Measurements from ENCODE around the gene LBP. TPM values are rescaled to one million over a fixed set of nuclear protein-coding genes. Genes with fewer than 3 reads are reported as not detected.
"Not testable (repeated sequence)": the region's sequence is repeated elsewhere in the genome, so short reads cannot be mapped to it uniquely, and the experiment has no call there.

Gene LBP
- total and polyA plus RNA-seq, 7 experiments from 2014 or later = not detected

DNA sequence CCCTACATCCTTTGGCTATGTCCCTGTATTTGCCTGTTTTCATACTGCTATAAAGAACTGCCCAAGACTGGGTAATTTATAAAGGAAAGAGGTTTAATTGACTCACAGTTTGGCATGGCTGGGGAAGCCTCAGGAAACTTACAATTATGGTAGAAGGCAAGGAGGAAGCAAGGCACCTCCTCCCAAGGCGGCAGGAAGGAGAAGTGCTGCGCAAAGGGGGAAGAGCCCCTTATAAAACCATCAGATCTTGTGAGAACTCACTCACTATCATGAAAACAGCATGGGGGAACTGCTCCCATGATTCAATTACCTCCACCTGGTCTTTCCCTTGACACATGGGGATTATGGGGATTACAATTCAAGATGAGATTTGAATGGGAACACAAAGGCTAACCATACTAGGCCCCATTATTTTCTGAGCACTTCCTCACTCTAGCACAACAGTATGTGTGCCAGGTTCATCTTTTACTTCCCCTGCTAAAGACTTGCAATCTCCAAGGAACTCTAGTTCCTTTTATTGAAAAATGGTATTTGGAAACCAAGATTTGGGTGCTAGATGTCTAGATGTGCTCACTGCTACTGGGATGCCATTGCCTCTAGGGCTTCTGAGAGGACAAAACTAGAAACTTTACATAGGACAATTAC, 49.6 kb downstream of the LBP start:
- peaks cover 0 to 20% (median 7%) of the 10 kb centered on the region in 5 donors for H3K27me3 Mint-ChIP-seq
- H3K9me3 Mint-ChIP-seq; H3K4me3 Mint-ChIP-seq; H3K4me1 Mint-ChIP-seq; H3K36me3 Mint-ChIP-seq; H3K36me3 ChIP-seq (ENCODE audit: control insufficient read depth in 2 of 3, insufficient read depth in 3 of 3, low read length in 3 of 3); H3K27me3 ChIP-seq (ENCODE audit: control insufficient read depth in 2 of 2, insufficient read depth in 2 of 2, low read length in 2 of 2); H3K4me1 ChIP-seq (ENCODE audit: control insufficient read depth in 2 of 2, insufficient read depth in 2 of 2, low read length in 2 of 2); CTCF ChIA-PET; H3K27ac Mint-ChIP-seq; intact Hi-C loops (cut with micrococcal nuclease); H3K4me3 ChIP-seq (ENCODE audit: low read length); DNase-seq; H3K27ac ChIP-seq (ENCODE audit: low read depth, low read length); H3K9me3 ChIP-seq (ENCODE audit: control insufficient read depth in 2 of 3, low read length in 3 of 3); POLR2A ChIA-PET: not testable (repeated sequence)
- peak; percentile 49 for ATAC-seq

GRCh38 chr20:38402089-38402488, 55.8 kb downstream of the LBP start:
- intact Hi-C loops (cut with micrococcal nuclease) = no loop called here
- Mint-ChIP-seq H3K36me3 (peaks cover 0 to 22% (median 13%) of the 10 kb centered on the region in 5 donors), H3K4me3 (no peak overlapping the region), H3K27ac (peak overlapping the region in 1 of 9 donors; percentile 14), H3K4me1 (no peaks in the 10 kb centered on the region), H3K9me3 (peaks cover 0 to 18% (median 3%) of the 10 kb centered on the region in 11 donors), H3K27me3 (peaks cover 0 to 11% (median 4%) of the 10 kb centered on the region in 5 donors)
- no peaks in the 10 kb centered on the region for H3K36me3 ChIP-seq (ENCODE audit: control insufficient read depth in 2 of 3, insufficient read depth in 3 of 3, low read length in 3 of 3)
- CTCF ChIA-PET = no interaction called here
- H3K9me3 ChIP-seq (ENCODE audit: control insufficient read depth in 2 of 3, low read length in 3 of 3) = peaks cover 0 to 7% (median 0%) of the 10 kb centered on the region in 3 experiments
- DNase-seq = no peak
- no peak overlapping the region for H3K27ac ChIP-seq (ENCODE audit: low read depth, low read length)
- POLR2A ChIA-PET = no interaction called here
- no peak overlapping the region for H3K4me3 ChIP-seq (ENCODE audit: low read length)
- no peaks in the 10 kb centered on the region for H3K4me1 ChIP-seq (ENCODE audit: control insufficient read depth in 2 of 2, insufficient read depth in 2 of 2, low read length in 2 of 2)
- ATAC-seq = no peak
- H3K27me3 ChIP-seq (ENCODE audit: control insufficient read depth in 2 of 2, insufficient read depth in 2 of 2, low read length in 2 of 2) = no peaks in the 10 kb centered on the region

- no peaks in the 10 kb centered on the region for H3K4me1 ChIP-seq (ENCODE audit: control insufficient read depth in 2 of 2, insufficient read depth in 2 of 2, low read length in 2 of 2)
- no peak for ATAC-seq
- no peak overlapping the region for H3K4me3 ChIP-seq (ENCODE audit: low read length)
- no peaks in the 10 kb centered on the region for H3K36me3 ChIP-seq (ENCODE audit: control insufficient read depth in 2 of 3, insufficient read depth in 3 of 3, low read length in 3 of 3)
- Mint-ChIP-seq H3K27me3 (peaks cover 0 to 9% (median 4%) of the 10 kb centered on the region in 5 donors), H3K27ac (peak overlapping the region in 1 of 9 donors; percentile 14), H3K4me1 (no peaks in the 10 kb centered on the region), H3K9me3 (peaks cover 0 to 18% (median 3%) of the 10 kb centered on the region in 11 donors), H3K4me3 (no peak overlapping the region), H3K36me3 (peaks cover 0 to 22% (median 13%) of the 10 kb centered on the region in 5 donors)
- no peak for DNase-seq
- POLR2A ChIA-PET = no interaction called here
- no peak overlapping the region for H3K27ac ChIP-seq (ENCODE audit: low read depth, low read length)
- H3K27me3 ChIP-seq (ENCODE audit: control insufficient read depth in 2 of 2, insufficient read depth in 2 of 2, low read length in 2 of 2) = no peaks in the 10 kb centered on the region
- intact Hi-C loops (cut with micrococcal nuclease) = no loop called here
- CTCF ChIA-PET = no interaction called here
- peaks cover 0 to 7% (median 0%) of the 10 kb centered on the region in 3 experiments for H3K9me3 ChIP-seq (ENCODE audit: control insufficient read depth in 2 of 3, low read length in 3 of 3)
Measured at GRCh38 chr20:38402816-38403215, 56.5 kb downstream of the LBP start.

GRCh38 chr20:38404016-38404415, 57.7 kb downstream of the LBP start:
- Mint-ChIP-seq H3K36me3 (peaks cover 0 to 23% (median 13%) of the 10 kb centered on the region in 5 donors), H3K27me3 (peaks cover 0 to 9% (median 3%) of the 10 kb centered on the region in 5 donors), H3K4me3 (no peak overlapping the region), H3K4me1 (no peaks in the 10 kb centered on the region), H3K27ac (no peak overlapping the region), H3K9me3 (peaks cover 0 to 18% (median 3%) of the 10 kb centered on the region in 11 donors)
- CTCF ChIA-PET = no interaction called here
- intact Hi-C loops (cut with micrococcal nuclease) = no loop called here
- H3K9me3 ChIP-seq (ENCODE audit: control insufficient read depth in 2 of 3, low read length in 3 of 3) = peaks cover 0 to 7% (median 0%) of the 10 kb centered on the region in 3 experiments
- H3K4me1 ChIP-seq (ENCODE audit: control insufficient read depth in 2 of 2, insufficient read depth in 2 of 2, low read length in 2 of 2) = no peaks in the 10 kb centered on the region
- ATAC-seq = no peak
- POLR2A ChIA-PET = no interaction called here
- H3K27me3 ChIP-seq (ENCODE audit: control insufficient read depth in 2 of 2, insufficient read depth in 2 of 2, low read length in 2 of 2) = no peaks in the 10 kb centered on the region
- DNase-seq = no peak
- H3K4me3 ChIP-seq (ENCODE audit: low read length) = no peak overlapping the region
- H3K36me3 ChIP-seq (ENCODE audit: control insufficient read depth in 2 of 3, insufficient read depth in 3 of 3, low read length in 3 of 3) = no peaks in the 10 kb centered on the region
- H3K27ac ChIP-seq (ENCODE audit: low read depth, low read length) = no peak overlapping the region

GRCh38 chr20:38405132-38405531, 58.9 kb downstream of the LBP start:
- Histone ChIP-seq H3K36me3 (ENCODE audit: control insufficient read depth in 2 of 3, insufficient read depth in 3 of 3, low read length in 3 of 3) (no peaks in the 10 kb centered on the region), H3K27me3 (ENCODE audit: control insufficient read depth in 2 of 2, insufficient read depth in 2 of 2, low read length in 2 of 2) (no peaks in the 10 kb centered on the region), H3K9me3 (ENCODE audit: control insufficient read depth in 2 of 3, low read length in 3 of 3) (peaks cover 0 to 7% (median 0%) of the 10 kb centered on the region in 3 experiments), H3K27ac (ENCODE audit: low read depth, low read length) (no peak overlapping the region), H3K4me3 (ENCODE audit: low read length) (no peak overlapping the region), H3K4me1 (ENCODE audit: control insufficient read depth in 2 of 2, insufficient read depth in 2 of 2, low read length in 2 of 2) (no peaks in the 10 kb centered on the region)
- no peak for ATAC-seq
- Mint-ChIP-seq H3K36me3 (peaks cover 0 to 28% (median 18%) of the 10 kb centered on the region in 5 donors), H3K27me3 (peaks cover 0 to 9% (median 3%) of the 10 kb centered on the region in 5 donors), H3K27ac (no peak overlapping the region), H3K4me3 (no peak overlapping the region), H3K9me3 (peaks cover 0 to 18% (median 3%) of the 10 kb centered on the region in 11 donors), H3K4me1 (no peaks in the 10 kb centered on the region)
- CTCF ChIA-PET = no interaction called here
- POLR2A ChIA-PET = no interaction called here
- intact Hi-C loops (cut with micrococcal nuclease) = no loop called here
- no peak for DNase-seq

- peak overlapping the region in 1 of 10 donors; percentile 38 for H3K4me3 Mint-ChIP-seq
Measured at GRCh38 chr20:38406476-38406875, 60.2 kb downstream of the LBP start.

DNA sequence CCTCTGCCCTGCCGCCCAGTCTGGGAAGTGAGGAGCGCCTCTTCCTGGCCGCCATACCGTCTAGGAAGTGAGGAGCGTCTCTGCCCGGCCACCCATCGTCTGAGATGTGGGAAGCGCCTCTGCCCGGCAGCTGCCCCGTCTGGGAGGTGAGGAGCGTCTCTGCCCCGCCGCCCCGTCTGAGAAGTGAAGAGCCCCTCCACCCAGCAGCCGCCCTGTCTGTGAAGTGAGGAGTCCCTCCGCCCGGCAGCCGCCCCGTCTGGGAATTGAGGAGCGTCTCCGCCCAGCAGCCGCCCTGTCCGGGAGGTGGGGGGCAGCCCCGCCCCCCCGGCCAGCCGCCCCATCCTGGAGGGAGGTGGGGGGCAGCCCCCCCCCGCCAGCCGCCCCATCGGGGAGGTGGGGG, 61.0 kb downstream of the LBP start:
- POLR2A ChIA-PET = no interaction called here
- H3K36me3 Mint-ChIP-seq = peaks cover 6 to 43% (median 26%) of the 10 kb centered on the region in 5 donors
- no peaks in the 10 kb centered on the region for H3K4me1 Mint-ChIP-seq
- intact Hi-C loops (cut with micrococcal nuclease) = no loop called here
- peaks cover 0 to 5% (median 0%) of the 10 kb centered on the region in 5 donors for H3K27me3 Mint-ChIP-seq
- Histone ChIP-seq H3K4me3 (ENCODE audit: low read length) (no peak overlapping the region), H3K27ac (ENCODE audit: low read depth, low read length) (no peak overlapping the region), H3K9me3 (ENCODE audit: control insufficient read depth in 2 of 3, low read length in 3 of 3) (peaks cover 0 to 7% (median 0%) of the 10 kb centered on the region in 3 experiments), H3K4me1 (ENCODE audit: control insufficient read depth in 2 of 2, insufficient read depth in 2 of 2, low read length in 2 of 2) (no peaks in the 10 kb centered on the region), H3K27me3 (ENCODE audit: control insufficient read depth in 2 of 2, insufficient read depth in 2 of 2, low read length in 2 of 2) (no peaks in the 10 kb centered on the region), H3K36me3 (ENCODE audit: control insufficient read depth in 2 of 3, insufficient read depth in 3 of 3, low read length in 3 of 3) (peaks cover 0 to 11% (median 0%) of the 10 kb centered on the region in 3 experiments)
- no peak for ATAC-seq
- H3K9me3 Mint-ChIP-seq = peaks cover 0 to 18% (median 3%) of the 10 kb centered on the region in 11 donors
- no peak for DNase-seq
- no peak overlapping the region for H3K27ac Mint-ChIP-seq
- no peak overlapping the region for H3K4me3 Mint-ChIP-seq
- CTCF ChIA-PET = no interaction called here

More at GRCh38 chr20:38406476-38406875, 60.2 kb downstream of the LBP start:
- ChIA-PET POLR2A (interaction anchor here (0.8 kb wide), 1 partner anchor 533 kb away, joined by 4 read pairs; no protein-coding TSS in a partner anchor), CTCF (no interaction called here)
- DNase-seq = no peak
- Histone ChIP-seq H3K4me1 (ENCODE audit: control insufficient read depth in 2 of 2, insufficient read depth in 2 of 2, low read length in 2 of 2) (no peaks in the 10 kb centered on the region), H3K9me3 (ENCODE audit: control insufficient read depth in 2 of 3, low read length in 3 of 3) (peaks cover 0 to 7% (median 0%) of the 10 kb centered on the region in 3 experiments), H3K27me3 (ENCODE audit: control insufficient read depth in 2 of 2, insufficient read depth in 2 of 2, low read length in 2 of 2) (no peaks in the 10 kb centered on the region), H3K36me3 (ENCODE audit: control insufficient read depth in 2 of 3, insufficient read depth in 3 of 3, low read length in 3 of 3) (peaks cover 0 to 9% (median 0%) of the 10 kb centered on the region in 3 experiments), H3K4me3 (ENCODE audit: low read length) (no peak overlapping the region), H3K27ac (ENCODE audit: low read depth, low read length) (no peak overlapping the region)
- Mint-ChIP-seq H3K27me3 (peaks cover 0 to 9% (median 3%) of the 10 kb centered on the region in 5 donors), H3K9me3 (peaks cover 0 to 18% (median 3%) of the 10 kb centered on the region in 11 donors), H3K27ac (no peak overlapping the region), H3K4me1 (no peaks in the 10 kb centered on the region), H3K36me3 (peaks cover 3 to 38% (median 22%) of the 10 kb centered on the region in 5 donors)
- ATAC-seq = no peak
- intact Hi-C loops (cut with micrococcal nuclease) = no loop called here

Measured in naive thymus-derived CD4-positive, alpha-beta T cell (primary cell).